SU-DHL-6 (cell line): ENCODE data around the gene CLPTM1L.

Experiments
- EZH2phosphoT487 ChIP-seq: fragments of 200-600 bp; sonication (generic), shearing (Covaris generic); conservative IDR thresholded peaks from 2 replicates; pipeline ENCODE4 v1.6.1; 2018; ENCODE audit warnings: mild to moderate bottlenecking, antibody characterized with exemption, low read length, moderate library complexity, mixed read lengths
- TF ChIP-seq, protein P1 (sequence below): fragments of 200-600 bp; sonication (generic); IDR thresholded peaks from one replicate; pipeline ENCODE4 v1.5.1; 2017; ENCODE audit warnings: antibody characterized with exemption, mild to moderate bottlenecking, low read length, moderate library complexity; ENCODE audit not compliant: insufficient read depth, poor library complexity, severe bottlenecking

DNA sequence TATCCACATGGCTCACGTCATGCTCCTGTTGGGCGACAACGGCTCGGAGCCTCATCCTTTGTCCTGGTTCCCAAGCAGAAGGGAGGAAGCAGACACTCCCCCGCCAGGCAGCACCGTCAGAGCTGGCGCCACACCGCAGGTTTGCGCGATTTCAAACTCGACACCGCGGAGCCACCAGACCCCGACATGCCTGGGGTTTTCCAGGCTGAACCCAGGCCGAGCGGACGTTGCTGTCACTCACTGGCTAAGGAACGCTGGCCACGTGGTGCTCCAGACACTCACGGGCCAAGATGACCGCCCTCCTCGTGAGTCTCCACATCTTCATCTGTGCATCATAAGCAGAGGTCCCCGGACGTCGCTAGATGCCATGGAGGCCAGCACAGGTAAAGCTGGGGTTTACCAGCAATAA is 59.0 kb downstream of the CLPTM1L start:
- TF ChIP-seq, protein P1, sequence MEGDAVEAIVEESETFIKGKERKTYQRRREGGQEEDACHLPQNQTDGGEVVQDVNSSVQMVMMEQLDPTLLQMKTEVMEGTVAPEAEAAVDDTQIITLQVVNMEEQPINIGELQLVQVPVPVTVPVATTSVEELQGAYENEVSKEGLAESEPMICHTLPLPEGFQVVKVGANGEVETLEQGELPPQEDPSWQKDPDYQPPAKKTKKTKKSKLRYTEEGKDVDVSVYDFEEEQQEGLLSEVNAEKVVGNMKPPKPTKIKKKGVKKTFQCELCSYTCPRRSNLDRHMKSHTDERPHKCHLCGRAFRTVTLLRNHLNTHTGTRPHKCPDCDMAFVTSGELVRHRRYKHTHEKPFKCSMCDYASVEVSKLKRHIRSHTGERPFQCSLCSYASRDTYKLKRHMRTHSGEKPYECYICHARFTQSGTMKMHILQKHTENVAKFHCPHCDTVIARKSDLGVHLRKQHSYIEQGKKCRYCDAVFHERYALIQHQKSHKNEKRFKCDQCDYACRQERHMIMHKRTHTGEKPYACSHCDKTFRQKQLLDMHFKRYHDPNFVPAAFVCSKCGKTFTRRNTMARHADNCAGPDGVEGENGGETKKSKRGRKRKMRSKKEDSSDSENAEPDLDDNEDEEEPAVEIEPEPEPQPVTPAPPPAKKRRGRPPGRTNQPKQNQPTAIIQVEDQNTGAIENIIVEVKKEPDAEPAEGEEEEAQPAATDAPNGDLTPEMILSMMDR: no peak
- no peak for TF ChIP-seq EZH2phosphoT487
